PC-9 (cell line): ENCODE results near the gene SDK1. TPM values are rescaled to one million over a fixed set of nuclear protein-coding genes. Genes with fewer than 3 reads are reported as not detected.

ENCODE experiments used
- BruUV-seq: library from RNA; stranded (reverse); fragments of 400-500 nt; replicated peaks from 2 replicates; lab custom pipeline; 2021; lab: Mats Ljungman, UMichigan
- CTCF ChIA-PET: fragments of 300-600 bp; sonication (Branson Sonifier 250); formaldehyde crosslinking; loops from one replicate; lab custom pipeline; 2022; ENCODE audit warnings: antibody characterized with exemption; lab: Charles Lee
- POLR2A ChIA-PET: fragments of 300-600 bp; sonication (Branson Sonifier 250); formaldehyde crosslinking; loops from one replicate; lab custom pipeline; 2022; ENCODE audit warnings: antibody characterized with exemption; ENCODE audit not compliant: unreplicated experiment; lab: Charles Lee
- DNase-seq, 2 experiments: peaks; one replicate each; pipeline versions ENCODE4 v3.0.0 to v3.0.0-alpha.2; 2015 to 2022; ENCODE audit warnings: mixed read lengths in 1 of 2
- H2AFZ ChIP-seq: fragments of 200-600 bp; sonication (generic); 2 replicates; pipeline ENCODE4 v1.8.1; 2017; ENCODE audit warnings: antibody characterized with exemption
- H3F3A ChIP-seq: fragments of 200-600 bp; sonication (generic); 2 replicates; pipeline ENCODE4 v1.8.1; 2017; ENCODE audit warnings: antibody characterized with exemption, mild to moderate bottlenecking, low read depth; ENCODE audit not compliant: insufficient read depth
- H3K27ac ChIP-seq: fragments of 200-600 bp; sonication (generic); 2 replicates; pipeline ENCODE4 v1.6.1; 2016; ENCODE audit warnings: mixed run types
- H3K27me3 ChIP-seq: fragments of 200-600 bp; sonication (generic); 2 replicates; pipeline ENCODE4 v1.6.1; 2016; ENCODE audit warnings: low read depth, mixed run types; ENCODE audit not compliant: insufficient read depth
- H3K36me3 ChIP-seq: fragments of 200-600 bp; sonication (generic); 2 replicates; pipeline ENCODE4 v1.6.1; 2016; ENCODE audit warnings: low read depth, mixed run types
- H3K4me1 ChIP-seq: fragments of 200-600 bp; sonication (generic); replicated peaks from 2 replicates; pipeline ENCODE4 v1.6.1; 2016; ENCODE audit warnings: mixed run types; ENCODE audit not compliant: insufficient read depth
- H3K4me2 ChIP-seq: fragments of 200-600 bp; sonication (generic); 2 replicates; pipeline ENCODE4 v1.6.1; 2017; ENCODE audit warnings: mixed run types
- H3K4me3 ChIP-seq: fragments of 200-600 bp; sonication (generic); 2 replicates; pipeline ENCODE4 v1.6.1; 2016; ENCODE audit warnings: mixed run types
- H3K79me2 ChIP-seq: fragments of 200-600 bp; sonication (generic); 2 replicates; pipeline ENCODE4 v1.6.1; 2017; ENCODE audit warnings: low read depth, mixed run types
- H3K9me2 ChIP-seq: fragments of 200-600 bp; sonication (generic); 2 replicates; pipeline ENCODE4 v1.8.1; 2017; ENCODE audit warnings: mild to moderate bottlenecking; ENCODE audit not compliant: insufficient read depth
- H3K9me3 ChIP-seq: fragments of 200-600 bp; sonication (generic); 2 replicates; pipeline ENCODE4 v1.8.1; 2016; ENCODE audit warnings: low read depth; ENCODE audit not compliant: insufficient read depth
- H4K20me1 ChIP-seq: fragments of 200-600 bp; sonication (generic); 2 replicates; pipeline ENCODE4 v1.8.1; 2017; ENCODE audit not compliant: insufficient read depth
- EZH2 ChIP-seq: fragments of 200-600 bp; sonication (generic); IDR thresholded peaks from 2 replicates; pipeline ENCODE4 v1.8.0; 2017; ENCODE audit warnings: antibody characterized with exemption, low read depth
- intact Hi-C: fragments of 100-400 bp; cut with micrococcal nuclease; formaldehyde crosslinking; loops from one replicate; pipeline ENCODE4 v1.10.0; 2022; ENCODE audit not compliant: unreplicated experiment
- total RNA-seq: library from RNA; stranded (reverse); gene quantifications from 2 replicates; pipeline ENCODE4 v1.2.3, GENCODE V29; 2021
- TF ChIP-seq, protein P1 (sequence below): fragments of 200-600 bp; sonication (generic); conservative IDR thresholded peaks from 2 replicates; pipeline ENCODE4 v1.6.1; 2017; ENCODE audit warnings: mixed run types, antibody characterized with exemption, mild to moderate bottlenecking, moderate library complexity

The SDK1 gene
- total RNA-seq, 1 experiment from 2014 or later: not detected

DNA sequence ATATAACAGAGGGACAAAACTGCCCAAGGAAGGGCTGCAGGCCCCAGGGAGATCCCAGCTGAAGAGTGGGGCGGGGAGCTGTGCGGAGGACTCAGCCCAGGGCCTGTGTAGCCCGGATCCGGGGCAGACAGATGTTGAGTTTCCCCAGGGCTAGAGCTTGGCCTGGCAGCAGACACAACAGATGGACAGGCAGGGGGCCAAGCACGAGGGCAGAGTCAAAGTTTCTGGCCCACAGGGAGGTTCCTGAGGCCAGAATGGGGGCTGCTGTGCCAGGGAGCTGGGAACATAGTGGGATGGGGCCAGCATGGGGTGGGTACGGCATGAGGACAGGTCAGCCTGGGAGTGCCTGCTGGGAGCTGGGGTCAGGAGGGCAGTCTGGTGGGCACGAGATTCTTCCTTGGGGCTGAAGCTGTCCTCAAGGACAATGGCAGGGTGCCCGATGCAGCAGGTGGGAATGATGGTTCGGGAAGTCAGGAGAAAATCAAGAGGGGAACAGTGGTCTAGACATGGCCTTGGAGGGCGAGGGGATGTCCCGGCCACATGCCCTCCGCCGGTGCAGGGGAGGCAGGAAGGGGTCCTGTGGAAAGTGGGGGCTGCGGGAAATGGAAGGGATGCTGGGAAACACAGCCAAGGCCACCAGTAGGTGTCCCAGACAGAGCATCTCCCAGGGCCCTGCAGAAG, 862.0 kb downstream of the SDK1 start:
- intact Hi-C loops: no loop called here
- ChIA-PET POLR2A (no interaction called here), CTCF (no interaction called here)
- Histone ChIP-seq H3K9me2 (no peaks in the 10 kb centered on the region), H3K4me3 (no peak overlapping the region), H2AFZ (no peak overlapping the region), H3K79me2 (no peaks in the 10 kb centered on the region), H4K20me1 (no peaks in the 10 kb centered on the region), H3F3A (no peaks in the 10 kb centered on the region), H3K27ac (no peak overlapping the region), H3K4me2 (no peak overlapping the region), H3K36me3 (no peaks in the 10 kb centered on the region), H3K27me3 (peaks cover 94% of the 10 kb centered on the region), H3K9me3 (no peaks in the 10 kb centered on the region), H3K4me1 (peaks cover 13% of the 10 kb centered on the region)
- DNase-seq: no peak
- no peak for TF ChIP-seq EZH2
- TF ChIP-seq, protein P1, sequence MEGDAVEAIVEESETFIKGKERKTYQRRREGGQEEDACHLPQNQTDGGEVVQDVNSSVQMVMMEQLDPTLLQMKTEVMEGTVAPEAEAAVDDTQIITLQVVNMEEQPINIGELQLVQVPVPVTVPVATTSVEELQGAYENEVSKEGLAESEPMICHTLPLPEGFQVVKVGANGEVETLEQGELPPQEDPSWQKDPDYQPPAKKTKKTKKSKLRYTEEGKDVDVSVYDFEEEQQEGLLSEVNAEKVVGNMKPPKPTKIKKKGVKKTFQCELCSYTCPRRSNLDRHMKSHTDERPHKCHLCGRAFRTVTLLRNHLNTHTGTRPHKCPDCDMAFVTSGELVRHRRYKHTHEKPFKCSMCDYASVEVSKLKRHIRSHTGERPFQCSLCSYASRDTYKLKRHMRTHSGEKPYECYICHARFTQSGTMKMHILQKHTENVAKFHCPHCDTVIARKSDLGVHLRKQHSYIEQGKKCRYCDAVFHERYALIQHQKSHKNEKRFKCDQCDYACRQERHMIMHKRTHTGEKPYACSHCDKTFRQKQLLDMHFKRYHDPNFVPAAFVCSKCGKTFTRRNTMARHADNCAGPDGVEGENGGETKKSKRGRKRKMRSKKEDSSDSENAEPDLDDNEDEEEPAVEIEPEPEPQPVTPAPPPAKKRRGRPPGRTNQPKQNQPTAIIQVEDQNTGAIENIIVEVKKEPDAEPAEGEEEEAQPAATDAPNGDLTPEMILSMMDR: no peak
- no TSS peak for BruUV-seq

DNA sequence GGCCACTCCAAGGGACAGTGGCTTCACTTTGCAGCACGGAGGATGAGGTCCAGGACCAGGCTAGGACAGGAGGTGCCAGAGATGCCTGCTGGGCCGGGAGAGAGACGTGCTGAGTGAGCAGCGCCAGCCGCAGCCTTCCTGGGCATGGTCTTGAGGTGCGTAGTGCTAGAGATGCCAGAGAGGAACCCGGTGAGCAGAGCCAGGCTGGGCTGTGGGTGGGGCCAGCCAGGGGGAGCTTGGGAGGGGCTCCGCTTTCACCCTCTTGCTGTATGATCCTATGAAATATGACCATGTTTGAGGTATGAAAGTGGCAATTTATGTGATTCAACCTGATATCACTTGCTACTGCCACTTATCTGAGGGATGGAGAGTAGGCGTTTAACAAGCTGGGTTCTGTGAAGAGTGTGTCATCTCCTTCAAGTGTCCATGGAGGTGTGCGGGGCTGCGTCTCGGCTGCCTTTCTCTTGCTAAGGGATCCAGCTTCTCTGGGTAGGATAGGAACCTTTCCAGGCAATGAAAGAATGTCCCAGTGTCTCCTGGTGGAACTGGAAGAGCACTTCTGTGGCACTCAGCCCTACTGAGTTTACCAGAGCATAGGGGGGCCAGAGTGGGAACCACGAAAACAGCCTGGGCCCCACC, 862.6 kb downstream of the SDK1 start:
- DNase-seq: no peak
- Histone ChIP-seq H3K4me3 (no peak overlapping the region), H3K79me2 (no peaks in the 10 kb centered on the region), H2AFZ (no peak overlapping the region), H3K9me2 (no peaks in the 10 kb centered on the region), H3K27ac (no peak overlapping the region), H3K27me3 (peaks cover 94% of the 10 kb centered on the region), H3K36me3 (no peaks in the 10 kb centered on the region), H3K4me2 (no peak overlapping the region), H3K4me1 (peaks cover 13% of the 10 kb centered on the region), H3K9me3 (no peaks in the 10 kb centered on the region), H4K20me1 (no peaks in the 10 kb centered on the region), H3F3A (no peaks in the 10 kb centered on the region)
- intact Hi-C loops: no loop called here
- ChIA-PET CTCF (no interaction called here), POLR2A (no interaction called here)
- TF ChIP-seq, protein P1: no peak
- no peak for TF ChIP-seq EZH2
- no TSS peak for BruUV-seq

DNA sequence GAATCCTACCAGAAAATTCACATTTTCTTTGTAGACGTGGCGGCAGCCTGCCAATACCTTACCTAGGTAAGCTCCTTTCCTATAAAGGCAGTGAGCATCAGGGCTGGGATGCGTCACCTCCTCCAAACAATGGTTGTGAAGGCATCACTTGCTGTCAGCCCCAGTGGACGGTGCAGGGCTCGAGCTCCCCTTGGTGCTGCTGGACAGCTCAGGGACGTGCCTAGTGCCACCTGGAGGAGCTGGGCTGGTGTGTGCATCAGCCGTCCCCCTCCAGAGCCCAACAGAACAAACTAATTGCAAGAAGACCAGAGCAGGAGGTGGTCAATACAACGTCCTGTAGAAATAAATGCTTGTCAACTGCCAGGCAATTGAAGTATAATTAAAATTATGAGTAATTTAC, 863.5 kb downstream of the SDK1 start:
- DNase-seq: peak in 1 of 2 experiments; percentile 7
- intact Hi-C loops: no loop called here
- no TSS peak for BruUV-seq
- CTCF ChIA-PET: no interaction called here
- POLR2A ChIA-PET: no interaction called here
- H3K9me2 ChIP-seq: no peaks in the 10 kb centered on the region
- TF ChIP-seq, protein P1: no peak; the same call in 1 of the 2 replicates
- TF ChIP-seq EZH2: no peak
- H2AFZ ChIP-seq: no peak overlapping the region
- H3K27ac ChIP-seq: no peak overlapping the region
- no peaks in the 10 kb centered on the region for H3K79me2 ChIP-seq
- peaks cover 8% of the 10 kb centered on the region for H3K4me1 ChIP-seq
- H4K20me1 ChIP-seq: no peaks in the 10 kb centered on the region
- H3K27me3 ChIP-seq: peaks cover 94% of the 10 kb centered on the region
- no peaks in the 10 kb centered on the region for H3F3A ChIP-seq
- no peaks in the 10 kb centered on the region for H3K9me3 ChIP-seq
- H3K36me3 ChIP-seq: no peaks in the 10 kb centered on the region
- no peak overlapping the region for H3K4me2 ChIP-seq
- no peak overlapping the region for H3K4me3 ChIP-seq
